Endodermal cell (in vitro differentiated cells): ENCODE measurements around the gene IQCE. TPM values are rescaled to one million over a fixed set of nuclear protein-coding genes. Genes with fewer than 3 reads are reported as not detected.

Experiments
- DNase-seq: peaks from one replicate; pipeline ENCODE4 v3.0.0-alpha.2; 2017
- H3K27ac ChIP-seq: 2 replicates; pipeline ENCODE4 v1.5.1; 2013; ENCODE audit warnings: mild to moderate bottlenecking, low read depth, low read length, moderate library complexity
- H3K27me3 ChIP-seq: 2 replicates; pipeline ENCODE4 v1.6.1; 2013; ENCODE audit warnings: mild to moderate bottlenecking, low read length, moderate library complexity; ENCODE audit not compliant: insufficient read depth, control insufficient read depth, poor library complexity, severe bottlenecking
- H3K36me3 ChIP-seq: 2 replicates; pipeline ENCODE4 v1.7.0; 2013; ENCODE audit warnings: mild to moderate bottlenecking, low read length, moderate library complexity; ENCODE audit not compliant: control insufficient read depth, insufficient read depth
- H3K4me1 ChIP-seq: one replicate; pipeline ENCODE4 v1.7.0; 2013; ENCODE audit warnings: low read length; ENCODE audit not compliant: control insufficient read depth, insufficient read depth
- H3K4me3 ChIP-seq: 2 replicates; pipeline ENCODE4 v1.5.1; 2013; ENCODE audit warnings: mild to moderate bottlenecking, low read length, moderate library complexity
- H3K9ac ChIP-seq: 2 replicates; pipeline ENCODE4 v1.6.1; 2013; ENCODE audit warnings: mild to moderate bottlenecking, low read length, moderate library complexity; ENCODE audit not compliant: poor library complexity, severe bottlenecking; ENCODE audit errors: extremely low read depth
- H3K9me3 ChIP-seq: 2 replicates; pipeline ENCODE4 v1.6.1; 2013; ENCODE audit warnings: mild to moderate bottlenecking, low read length, moderate library complexity; ENCODE audit not compliant: control insufficient read depth
- H3K27ac Mint-ChIP-seq: 2 replicates; pipeline ENCODE4 v1.8.0; 2020; ENCODE audit warnings: mixed read lengths
- H3K27me3 Mint-ChIP-seq: 2 replicates; pipeline ENCODE4 v1.8.0; 2021; ENCODE audit warnings: mild to moderate bottlenecking, mixed read lengths; ENCODE audit not compliant: insufficient read depth
- H3K36me3 Mint-ChIP-seq: 2 replicates; pipeline ENCODE4 v1.8.0; 2020; ENCODE audit warnings: low read depth, mixed read lengths
- H3K4me1 Mint-ChIP-seq: 2 replicates; pipeline ENCODE4 v1.8.0; 2020; ENCODE audit warnings: mixed read lengths
- H3K4me3 Mint-ChIP-seq: 2 replicates; pipeline ENCODE4 v1.8.0; 2020; ENCODE audit warnings: mild to moderate bottlenecking, moderate library complexity, mixed read lengths
- H3K9me3 Mint-ChIP-seq: 2 replicates; pipeline ENCODE4 v1.8.0; 2020; ENCODE audit warnings: mild to moderate bottlenecking, mixed read lengths
- WGBS, 2 experiments: methylation state at CpG; one replicate each; pipeline versions ENCODE4 v1.1.5 to v1.1.7; 2013; ENCODE audit warnings: missing lambda C conversion rate in 2 of 2, mixed read lengths in 1 of 2; ENCODE audit not compliant: insufficient coverage in 1 of 2, insufficient read length in 1 of 2; 5-methylcytosine and 5-hydroxymethylcytosine counted together
- total RNA-seq, 2 donors: library from RNA; stranded (reverse); fragmentation: NEBNext Ultra II Directional in 1 of 2; extraction: Animal tissue kit (Norgen Biotek cat#: 25700) in 1 of 2; gene quantifications; 2 replicates in 1 of 2; 3 replicates in 1 of 2; pipeline ENCODE4 v1.2.1, GENCODE V29; 2021
- TF ChIP-seq, protein P1 (sequence below): fragments of 200-600 bp; sonication (generic); conservative IDR thresholded peaks from 2 replicates; pipeline ENCODE4 v1.5.0; 2021; ENCODE audit warnings: antibody characterized with exemption, mild to moderate bottlenecking

Gene IQCE
- total RNA-seq, 2 donors from 2014 or later: 15.4 to 20.8 TPM

GRCh38 chr7:2638224-2638991, 79.6 kb downstream of the IQCE start:
- H3K9me3 Mint-ChIP-seq: no peaks in the 10 kb centered on the region
- no peaks in the 10 kb centered on the region for H3K27me3 Mint-ChIP-seq
- WGBS, 2 experiments: 89 to 94% methylated on average over 7 to 34 of the region's 34 CpGs
- no peak overlapping the region for H3K9ac ChIP-seq
- H3K4me1 Mint-ChIP-seq: peaks cover 6% of the 10 kb centered on the region
- H3K4me3 ChIP-seq: no peak overlapping the region
- peak overlapping the region; percentile 68 for H3K27ac ChIP-seq
- H3K27me3 ChIP-seq: no peaks in the 10 kb centered on the region
- DNase-seq: no peak
- no peaks in the 10 kb centered on the region for H3K9me3 ChIP-seq
- H3K36me3 Mint-ChIP-seq: peaks cover 7% of the 10 kb centered on the region
- H3K4me1 ChIP-seq: peaks cover 3% of the 10 kb centered on the region
- no peak overlapping the region for H3K27ac Mint-ChIP-seq
- TF ChIP-seq, protein P1, sequence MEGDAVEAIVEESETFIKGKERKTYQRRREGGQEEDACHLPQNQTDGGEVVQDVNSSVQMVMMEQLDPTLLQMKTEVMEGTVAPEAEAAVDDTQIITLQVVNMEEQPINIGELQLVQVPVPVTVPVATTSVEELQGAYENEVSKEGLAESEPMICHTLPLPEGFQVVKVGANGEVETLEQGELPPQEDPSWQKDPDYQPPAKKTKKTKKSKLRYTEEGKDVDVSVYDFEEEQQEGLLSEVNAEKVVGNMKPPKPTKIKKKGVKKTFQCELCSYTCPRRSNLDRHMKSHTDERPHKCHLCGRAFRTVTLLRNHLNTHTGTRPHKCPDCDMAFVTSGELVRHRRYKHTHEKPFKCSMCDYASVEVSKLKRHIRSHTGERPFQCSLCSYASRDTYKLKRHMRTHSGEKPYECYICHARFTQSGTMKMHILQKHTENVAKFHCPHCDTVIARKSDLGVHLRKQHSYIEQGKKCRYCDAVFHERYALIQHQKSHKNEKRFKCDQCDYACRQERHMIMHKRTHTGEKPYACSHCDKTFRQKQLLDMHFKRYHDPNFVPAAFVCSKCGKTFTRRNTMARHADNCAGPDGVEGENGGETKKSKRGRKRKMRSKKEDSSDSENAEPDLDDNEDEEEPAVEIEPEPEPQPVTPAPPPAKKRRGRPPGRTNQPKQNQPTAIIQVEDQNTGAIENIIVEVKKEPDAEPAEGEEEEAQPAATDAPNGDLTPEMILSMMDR: no peak
- peaks cover 24% of the 10 kb centered on the region for H3K36me3 ChIP-seq
- no peak overlapping the region for H3K4me3 Mint-ChIP-seq

DNA sequence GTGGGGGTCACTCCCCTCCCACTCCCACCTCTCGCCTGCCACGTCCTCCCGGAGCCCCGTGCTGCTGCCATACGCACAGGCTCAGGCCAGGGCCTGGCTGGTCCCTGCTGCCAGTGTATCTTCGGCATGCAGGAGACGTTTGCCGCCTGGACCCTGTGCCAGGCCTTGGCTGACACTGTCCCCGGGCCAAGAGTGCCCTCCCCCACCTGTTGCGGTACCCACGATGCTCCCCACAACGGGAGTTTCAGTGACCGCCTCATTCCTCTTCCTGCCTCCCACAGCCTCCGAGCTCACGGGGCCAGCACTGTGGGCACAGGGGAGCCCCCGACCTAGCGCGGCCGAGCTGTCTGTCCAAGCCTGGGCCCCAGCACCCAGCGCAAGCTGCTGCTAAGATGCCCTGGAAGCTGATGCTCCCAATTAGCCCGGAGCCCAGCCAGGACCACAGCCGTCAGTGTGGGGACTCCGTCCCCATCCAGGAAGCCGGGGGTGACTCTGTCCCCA, 80.5 kb downstream of the IQCE start:
- no peaks in the 10 kb centered on the region for H3K27me3 Mint-ChIP-seq

DNA sequence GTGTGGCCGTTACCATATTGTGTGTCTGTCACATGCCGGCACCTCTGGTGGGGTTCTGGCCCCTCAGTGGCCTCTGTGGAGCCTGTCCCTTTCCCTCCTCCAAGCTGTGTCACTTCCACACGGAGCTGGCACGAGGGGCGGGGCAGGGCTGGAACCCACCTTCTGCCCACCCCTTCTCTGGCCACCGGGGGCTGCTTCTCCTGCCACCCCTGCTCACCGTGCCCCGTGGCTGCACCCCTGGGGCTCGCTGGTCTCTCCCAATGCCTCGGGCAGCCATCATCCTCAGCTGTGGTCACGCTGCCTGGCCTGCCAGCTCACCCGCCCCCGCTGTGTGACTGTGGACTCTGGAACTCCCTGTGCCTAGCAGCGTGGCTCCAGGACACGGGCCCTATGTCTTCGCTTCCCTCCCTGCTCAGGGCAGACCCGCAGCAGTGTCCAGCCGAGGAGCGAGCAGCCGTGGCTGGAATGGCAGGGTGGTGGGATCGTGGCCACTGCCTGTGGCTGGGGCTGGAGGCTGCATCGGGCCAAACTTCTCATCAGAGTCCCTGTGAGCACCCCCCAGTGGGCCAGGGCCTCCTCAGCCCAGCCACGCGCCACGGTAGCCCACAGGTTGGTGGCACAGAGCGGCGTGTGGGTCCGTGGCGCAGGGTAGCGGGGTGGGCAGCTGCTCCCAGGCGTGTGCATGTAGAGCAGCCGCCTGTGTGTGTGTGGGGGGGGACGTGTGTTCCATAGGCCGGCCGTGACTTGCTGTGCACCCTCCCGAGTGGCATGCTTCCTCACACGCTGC, 81.1 kb downstream of the IQCE start:
- Mint-ChIP-seq H3K4me3 (no peak overlapping the region), H3K36me3 (peaks cover 6% of the 10 kb centered on the region), H3K27ac (no peak overlapping the region), H3K9me3 (no peaks in the 10 kb centered on the region), H3K27me3 (no peaks in the 10 kb centered on the region), H3K4me1 (peaks cover under 1% of the 10 kb centered on the region)
- Histone ChIP-seq H3K9me3 (no peaks in the 10 kb centered on the region), H3K36me3 (peaks cover 23% of the 10 kb centered on the region), H3K27ac (peak overlapping the region; percentile 97), H3K4me1 (no peaks in the 10 kb centered on the region), H3K9ac (no peak overlapping the region), H3K27me3 (no peaks in the 10 kb centered on the region), H3K4me3 (no peak overlapping the region)
- no peak for DNase-seq
- 85 to 93% methylated on average over 19 to 37 of the region's 37 CpGs for WGBS, 2 experiments
- TF ChIP-seq, protein P1: no peak

More for the DNA sequence above, 80.5 kb downstream of the IQCE start:
- H3K9me3 Mint-ChIP-seq: no peaks in the 10 kb centered on the region
- Histone ChIP-seq H3K27me3 (no peaks in the 10 kb centered on the region), H3K9ac (no peak overlapping the region), H3K27ac (no peak overlapping the region), H3K36me3 (peaks cover 26% of the 10 kb centered on the region), H3K4me1 (no peaks in the 10 kb centered on the region), H3K4me3 (no peak overlapping the region), H3K9me3 (no peaks in the 10 kb centered on the region)
- 92 to 93% methylated on average over 18 to 24 of the region's 24 CpGs for WGBS, 2 experiments
- no peak overlapping the region for H3K4me3 Mint-ChIP-seq
- no peaks in the 10 kb centered on the region for H3K4me1 Mint-ChIP-seq
- TF ChIP-seq, protein P1: no peak
- no peak overlapping the region for H3K27ac Mint-ChIP-seq
- peaks cover 7% of the 10 kb centered on the region for H3K36me3 Mint-ChIP-seq
- DNase-seq: no peak
